HT-29 (cell line): ENCODE measurements around the gene CDK14. TPM values are rescaled to one million over a fixed set of nuclear protein-coding genes. Genes with fewer than 3 reads are reported as not detected.
A peak's percentile ranks its signal among the peaks of the same experiment; 100 is the strongest.

Experiments
- DNase-seq: peaks from one replicate; pipeline ENCODE4 v3.0.0-alpha.2; 2015; ENCODE audit warnings: low spot score
- total RNA-seq: library from RNA; depleted of rRNA; stranded (reverse); fragments of >200 nt; shearing (Covaris generic); gene quantifications from 2 replicates; pipeline ENCODE4 v1.2.3, GENCODE V29; 2014

The CDK14 gene
- total RNA-seq, 1 experiment from 2014 or later, result 0.61 TPM

GRCh38 chr7:90995996-90996395, 399.9 kb downstream of the CDK14 start:
- no peak for DNase-seq

- no peak for DNase-seq
These were observed 404.2 kb downstream of the CDK14 start for GRCh38 chr7:90999989-91000979.

GRCh38 chr7:91005024-91005423, 408.9 kb downstream of the CDK14 start:
- no peak for DNase-seq

- DNase-seq, result no peak
These were observed 409.7 kb downstream of the CDK14 start for GRCh38 chr7:91005841-91006240.

GRCh38 chr7:91007371-91007770, 411.2 kb downstream of the CDK14 start:
- DNase-seq, result no peak

GRCh38 chr7:91013078-91013477, 417.0 kb downstream of the CDK14 start:
- DNase-seq, result no peak

- no peak for DNase-seq
These were observed 423.7 kb downstream of the CDK14 start for GRCh38 chr7:91019686-91020385.

GRCh38 chr7:91020636-91021385, 424.7 kb downstream of the CDK14 start:
- DNase-seq, result no peak

- no peak for DNase-seq
These were observed 425.8 kb downstream of the CDK14 start for GRCh38 chr7:91021956-91022355.

- DNase-seq, result no peak
These were observed 429.8 kb downstream of the CDK14 start for GRCh38 chr7:91025906-91026390.

- DNase-seq, result no peak
These were observed 433.6 kb downstream of the CDK14 start for GRCh38 chr7:91029688-91030087.

- DNase-seq, result no peak
These were observed 434.7 kb downstream of the CDK14 start for GRCh38 chr7:91030680-91031380.

- no peak for DNase-seq
These were observed 435.6 kb downstream of the CDK14 start for GRCh38 chr7:91031757-91032156.

- DNase-seq, result no peak
These were observed 437.5 kb downstream of the CDK14 start for GRCh38 chr7:91033574-91033973.

- peak; percentile 63 for DNase-seq
These were observed 438.6 kb downstream of the CDK14 start for GRCh38 chr7:91034459-91035368.

- DNase-seq, result no peak
These were observed 442.9 kb downstream of the CDK14 start for GRCh38 chr7:91039033-91039432.

- no peak for DNase-seq
These were observed 445.0 kb downstream of the CDK14 start for GRCh38 chr7:91041141-91041540.

GRCh38 chr7:91041901-91042484, 445.9 kb downstream of the CDK14 start:
- DNase-seq, result no peak

GRCh38 chr7:91043186-91043585, 447.1 kb downstream of the CDK14 start:
- DNase-seq, result no peak
